Mesodermal cell (in vitro differentiated cells): ENCODE data around the gene MT4.

ENCODE experiments used
- H3K27ac ChIP-seq: 2 replicates; pipeline ENCODE4 v1.7.0; 2013; ENCODE audit warnings: mild to moderate bottlenecking, low read depth, low read length, moderate library complexity; ENCODE audit not compliant: severe bottlenecking
- H3K36me3 ChIP-seq: 2 replicates; pipeline ENCODE4 v1.7.1; 2013; ENCODE audit warnings: mild to moderate bottlenecking, low read length, moderate library complexity; ENCODE audit not compliant: control insufficient read depth, insufficient read depth
- H3K4me1 ChIP-seq: one replicate; pipeline ENCODE4 v1.7.1; 2013; ENCODE audit warnings: mild to moderate bottlenecking, low read length; ENCODE audit not compliant: insufficient read depth, control insufficient read depth, poor library complexity, severe bottlenecking
- H3K4me3 ChIP-seq: 2 replicates; pipeline ENCODE4 v1.7.0; 2013; ENCODE audit warnings: low read length, control low read depth, mild to moderate bottlenecking; ENCODE audit not compliant: insufficient read depth, poor library complexity, severe bottlenecking; ENCODE audit errors: extremely low read depth
- H3K9me3 ChIP-seq: 2 replicates; pipeline ENCODE4 v1.7.1; 2013; ENCODE audit warnings: mild to moderate bottlenecking, low read length, moderate library complexity; ENCODE audit not compliant: control insufficient read depth
- WGBS, 2 experiments: methylation state at CpG; one replicate each; pipeline ENCODE4 v1.1.5; 2013; ENCODE audit warnings: missing lambda C conversion rate in 2 of 2; ENCODE audit not compliant: insufficient coverage in 2 of 2; 5-methylcytosine and 5-hydroxymethylcytosine counted together

Gene MT4

GRCh38 chr16:56584276-56584675 lies 19.4 kb downstream of the MT4 start:
- Histone ChIP-seq H3K4me3 (no peak overlapping the region), H3K4me1 (no peaks in the 10 kb centered on the region), H3K27ac (no peak overlapping the region), H3K9me3 (no peaks in the 10 kb centered on the region), H3K36me3 (no peaks in the 10 kb centered on the region)
- WGBS, 2 experiments: 83 to 85% methylated on average over 11 of the region's 11 CpGs

GRCh38 chr16:56588781-56589140 lies 23.9 kb downstream of the MT4 start:
- H3K27ac ChIP-seq: no peak overlapping the region
- no peaks in the 10 kb centered on the region for H3K9me3 ChIP-seq
- no peaks in the 10 kb centered on the region for H3K36me3 ChIP-seq
- WGBS, 2 experiments: 41 to 42% methylated on average over 6 to 8 of the region's 9 CpGs
- no peak overlapping the region for H3K4me3 ChIP-seq
- H3K4me1 ChIP-seq: peaks cover 5% of the 10 kb centered on the region

- Histone ChIP-seq H3K4me1 (peaks cover 5% of the 10 kb centered on the region), H3K36me3 (no peaks in the 10 kb centered on the region), H3K4me3 (no peak within 1 kb of the TSS), H3K9me3 (no peaks in the 10 kb centered on the region), H3K27ac (no peak within 1 kb of the TSS)
- WGBS, 2 experiments: 8 to 9% methylated on average over 85 to 86 of the region's 87 CpGs
Measured at GRCh38 chr16:56589141-56590039, 24.5 kb downstream of the MT4 start, which contains the start of gene MT3. Gene MT3 (plus strand): TSS chr16:56589528. CDS start chr16:56589591, 63 bp downstream.

- Histone ChIP-seq H3K36me3 (no peaks in the 10 kb centered on the region), H3K9me3 (no peaks in the 10 kb centered on the region), H3K4me3 (no peak overlapping the region), H3K27ac (no peak overlapping the region), H3K4me1 (peaks cover 5% of the 10 kb centered on the region)
- 78 to 100% methylated on average over 1 to 2 of the region's 4 CpGs for WGBS, 2 experiments
Measured at GRCh38 chr16:56591377-56592060, 26.6 kb downstream of the MT4 start.

GRCh38 chr16:56593573-56594291 lies 28.9 kb downstream of the MT4 start:
- Histone ChIP-seq H3K36me3 (no peaks in the 10 kb centered on the region), H3K9me3 (no peaks in the 10 kb centered on the region), H3K4me3 (no peak overlapping the region), H3K27ac (no peak overlapping the region), H3K4me1 (peaks cover 5% of the 10 kb centered on the region)
- 69 to 80% methylated on average over 2 to 3 of the region's 6 CpGs for WGBS, 2 experiments

- no peaks in the 10 kb centered on the region for H3K9me3 ChIP-seq
- H3K4me1 ChIP-seq: peaks cover 5% of the 10 kb centered on the region
- H3K4me3 ChIP-seq: no peak overlapping the region
- H3K36me3 ChIP-seq: no peaks in the 10 kb centered on the region
- WGBS, 2 experiments: 86% methylated on average over 2 of the region's 5 CpGs; no CpG with 5 or more reads in 1 of the 2 experiments
- H3K27ac ChIP-seq: no peak overlapping the region
Measured at GRCh38 chr16:56594292-56594619, 29.4 kb downstream of the MT4 start.

- H3K27ac ChIP-seq: no peak overlapping the region
- no peaks in the 10 kb centered on the region for H3K9me3 ChIP-seq
- H3K4me3 ChIP-seq: no peak overlapping the region
- 41 to 54% methylated on average over 5 to 8 of the region's 8 CpGs for WGBS, 2 experiments
- H3K4me1 ChIP-seq: no peaks in the 10 kb centered on the region
- H3K36me3 ChIP-seq: no peaks in the 10 kb centered on the region
Measured at GRCh38 chr16:56600398-56600999, 35.6 kb downstream of the MT4 start.

GRCh38 chr16:56601325-56601724 lies 36.5 kb downstream of the MT4 start:
- Histone ChIP-seq H3K4me3 (no peak overlapping the region), H3K27ac (no peak overlapping the region), H3K36me3 (no peaks in the 10 kb centered on the region), H3K4me1 (peaks cover 3% of the 10 kb centered on the region), H3K9me3 (no peaks in the 10 kb centered on the region)
- 51 to 68% methylated on average over 4 to 8 of the region's 9 CpGs for WGBS, 2 experiments

GRCh38 chr16:56603589-56603988 lies 38.7 kb downstream of the MT4 start:
- H3K4me3 ChIP-seq: no peak overlapping the region

GRCh38 chr16:56604966-56605365 lies 40.1 kb downstream of the MT4 start:
- H3K4me3 ChIP-seq: no peak overlapping the region
- no peaks in the 10 kb centered on the region for H3K9me3 ChIP-seq
- H3K36me3 ChIP-seq: no peaks in the 10 kb centered on the region
- 93 to 95% methylated on average over 2 to 4 of the region's 4 CpGs for WGBS, 2 experiments
- peaks cover 30% of the 10 kb centered on the region for H3K4me1 ChIP-seq
- no peak overlapping the region for H3K27ac ChIP-seq

More at GRCh38 chr16:56603589-56603988, 38.7 kb downstream of the MT4 start:
- Histone ChIP-seq H3K36me3 (no peaks in the 10 kb centered on the region), H3K4me1 (peaks cover 21% of the 10 kb centered on the region), H3K9me3 (no peaks in the 10 kb centered on the region), H3K27ac (no peak overlapping the region)
- 37 to 51% methylated on average over 3 to 4 of the region's 4 CpGs for WGBS, 2 experiments
